HG03521 (cell line): Measurements from ENCODE around the gene COASY.

Source experiments
- ATAC-seq: cut with Tn5 transposase; IDR thresholded peaks from one replicate; pipeline ENCODE4 v1.9.1; 2021; ENCODE audit warnings: mild to moderate bottlenecking, moderate library complexity; ENCODE audit not compliant: unreplicated experiment

COASY gene

GRCh38 chr17:42561897-42562387, at the start of gene COASY:
COASY (plus strand) TSS chr17:42562148; CDS start chr17:42562623, 475 bp downstream.
- ATAC-seq, result no peak

- no peak for ATAC-seq
These were observed 49.7 kb upstream of the COASY start for GRCh38 chr17:42512246-42512645.

- no peak for ATAC-seq
These were observed 49.2 kb upstream of the COASY start for GRCh38 chr17:42512733-42513251.

GRCh38 chr17:42513686-42514085, 48.3 kb upstream of the COASY start:
- ATAC-seq, result no peak

GRCh38 chr17:42514279-42514678, 47.7 kb upstream of the COASY start:
- no peak for ATAC-seq

- no peak for ATAC-seq
These were observed 47.1 kb upstream of the COASY start for GRCh38 chr17:42514867-42515266.

GRCh38 chr17:42517516-42517915, 44.4 kb upstream of the COASY start:
- ATAC-seq, result no peak

- ATAC-seq, result no peak
These were observed 43.7 kb upstream of the COASY start for GRCh38 chr17:42518046-42518754.

- ATAC-seq, result no peak
These were observed 43.0 kb upstream of the COASY start for GRCh38 chr17:42518755-42519545.

GRCh38 chr17:42519546-42520491, 42.1 kb upstream of the COASY start:
- ATAC-seq, result no peak

- no peak for ATAC-seq
These were observed 41.4 kb upstream of the COASY start for GRCh38 chr17:42520540-42520951.

- no peak for ATAC-seq
These were observed 40.9 kb upstream of the COASY start for GRCh38 chr17:42521036-42521435.

- ATAC-seq, result no peak
These were observed 40.2 kb upstream of the COASY start for GRCh38 chr17:42521666-42522262.

GRCh38 chr17:42522263-42522790, 39.6 kb upstream of the COASY start:
- no peak for ATAC-seq

GRCh38 chr17:42522798-42523278, 39.1 kb upstream of the COASY start:
- no peak for ATAC-seq

- ATAC-seq, result no peak
These were observed 36.7 kb upstream of the COASY start for GRCh38 chr17:42525221-42525620.

GRCh38 chr17:42526031-42526444, 35.9 kb upstream of the COASY start:
- ATAC-seq, result no peak

- no peak for ATAC-seq
These were observed 34.0 kb upstream of the COASY start for GRCh38 chr17:42527932-42528331.

- no peak for ATAC-seq
These were observed 32.9 kb upstream of the COASY start for GRCh38 chr17:42529061-42529460.

GRCh38 chr17:42530952-42531454, 30.9 kb upstream of the COASY start:
- ATAC-seq, result no peak
